HPDE6-E6E7 (cell line): ENCODE results near the gene LARGE1.
"Not testable (repeated sequence)": the region's sequence is repeated elsewhere in the genome, so short reads cannot be mapped to it uniquely, and the experiment has no call there.

Experiments
- DNase-seq: peaks from one replicate; pipeline ENCODE4 v3.0.0; 2011; ENCODE audit warnings: missing footprints; ENCODE audit errors: extremely low spot score

LARGE1 gene

GRCh38 chr22:33476716-33477115 lies 443.6 kb downstream of the LARGE1 start:
- no peak for DNase-seq

DNA sequence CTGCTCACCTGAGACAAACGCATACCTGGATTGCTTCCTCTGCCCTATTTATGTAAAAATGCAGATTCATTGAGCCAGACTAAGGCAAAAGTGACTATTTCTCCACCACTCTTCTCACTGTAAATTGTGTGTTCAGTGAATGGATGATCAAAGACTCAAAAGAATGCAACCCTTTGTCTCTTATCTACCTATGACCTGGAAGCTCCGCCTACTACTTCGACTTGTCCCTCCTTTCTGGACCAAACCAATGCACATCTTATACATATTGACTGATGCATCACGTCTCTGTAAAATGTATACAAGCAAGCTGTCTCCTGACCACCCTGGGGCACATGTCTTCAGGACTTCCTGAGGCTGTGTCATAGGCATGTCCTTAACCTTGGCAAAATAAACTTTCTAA lies 444.1 kb downstream of the LARGE1 start:
- no peak for DNase-seq

DNA sequence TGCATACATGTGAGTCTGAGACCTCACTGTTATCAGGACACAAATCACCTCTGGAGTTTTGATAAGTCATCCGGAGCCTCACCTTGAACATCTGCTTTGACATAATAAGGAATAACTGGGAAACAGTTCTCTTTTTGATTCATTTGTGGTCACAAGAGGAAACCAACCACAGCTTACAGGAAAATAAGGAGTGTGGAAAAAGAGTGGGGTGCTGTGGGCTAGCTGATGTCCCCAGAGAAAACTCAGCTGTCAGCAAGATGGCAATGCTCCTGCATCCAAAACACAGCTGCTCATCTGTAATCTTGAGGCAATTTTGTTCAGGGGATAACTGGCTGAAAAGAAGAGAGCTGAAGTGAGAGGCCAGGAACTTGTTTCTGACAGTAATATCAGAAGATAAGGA lies 445.7 kb downstream of the LARGE1 start:
- DNase-seq, result no peak

DNA sequence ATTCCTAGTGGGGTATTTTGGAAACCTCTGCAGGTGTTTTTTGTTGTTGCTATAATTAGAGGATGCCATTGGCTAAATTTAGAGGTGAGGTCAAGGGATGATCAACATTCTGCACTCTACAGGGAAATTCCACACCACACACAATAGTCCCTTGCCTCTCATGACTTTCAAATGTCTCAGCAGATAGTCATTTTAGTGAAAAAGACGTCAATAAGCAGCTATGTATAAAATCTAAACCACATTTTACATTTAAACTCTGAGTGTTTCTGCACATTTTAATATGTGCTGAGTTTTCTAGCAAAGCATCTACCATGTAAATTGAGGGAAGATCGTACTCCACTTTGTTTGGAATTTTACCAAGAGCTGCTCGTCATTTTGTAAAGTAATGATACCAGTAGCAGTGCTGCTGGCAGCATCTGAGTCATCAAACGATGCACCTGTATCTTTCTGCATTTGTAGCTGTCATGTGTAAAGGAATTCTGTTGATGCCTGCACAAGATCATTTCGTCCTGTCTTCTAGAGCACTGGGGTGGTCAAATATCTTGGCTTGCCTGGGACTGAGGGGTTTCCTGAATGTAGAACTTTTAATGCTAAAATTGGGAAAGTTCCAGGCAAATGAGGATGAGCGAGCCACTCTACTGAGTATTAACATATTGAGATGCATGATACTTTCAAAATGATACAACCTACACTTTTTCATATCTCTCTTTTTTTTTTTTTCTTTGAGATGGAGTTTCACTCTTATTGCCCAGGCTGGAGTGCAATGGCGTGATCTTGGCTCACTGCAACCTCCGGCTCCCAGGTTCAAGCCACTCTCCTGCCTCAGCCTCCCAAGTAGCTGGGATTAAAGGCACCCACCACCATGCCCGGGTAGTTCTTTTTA lies 447.6 kb downstream of the LARGE1 start:
- DNase-seq, result no peak

- DNase-seq, result no peak
Measured at GRCh38 chr22:33470456-33470855, 449.8 kb downstream of the LARGE1 start.

- no peak for DNase-seq
Measured at GRCh38 chr22:33467620-33468095, 452.6 kb downstream of the LARGE1 start.

DNA sequence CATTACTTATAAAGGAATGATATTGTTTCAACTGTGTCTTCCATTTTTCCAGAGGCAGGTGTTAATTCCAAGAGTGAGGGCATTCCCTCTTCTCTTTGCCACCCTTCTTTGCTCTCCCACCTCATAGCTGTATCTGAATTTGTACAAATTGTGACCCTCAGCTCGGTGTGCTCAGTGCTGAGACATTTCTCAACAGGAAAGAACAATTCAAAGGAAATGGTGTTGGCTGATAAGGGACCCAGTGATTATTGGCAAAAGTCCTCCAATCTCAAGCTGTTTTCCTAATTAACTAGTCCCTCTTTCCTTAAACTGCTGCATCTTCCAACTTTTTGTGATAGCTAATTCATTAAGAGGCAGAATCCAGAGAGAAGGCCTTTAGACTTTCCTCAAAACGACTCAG lies 453.2 kb downstream of the LARGE1 start:
- DNase-seq, result no peak

- no peak for DNase-seq
Measured at GRCh38 chr22:33465554-33465953, 454.7 kb downstream of the LARGE1 start.

DNA sequence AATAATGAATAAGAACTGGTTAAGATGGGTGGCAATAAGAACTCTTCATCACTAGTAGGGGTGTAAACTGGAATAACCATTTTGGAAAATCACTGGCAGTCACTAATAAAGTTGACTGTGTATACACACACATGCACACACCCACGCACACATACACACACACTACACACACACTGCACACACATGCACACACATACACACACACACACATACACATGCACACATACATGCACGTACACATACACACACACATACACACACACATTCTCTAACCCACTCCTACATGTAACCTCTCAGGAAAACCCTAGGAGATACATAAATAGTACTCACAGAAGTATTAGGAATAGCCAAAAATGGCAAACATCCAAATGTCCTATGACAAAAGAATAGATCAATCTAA lies 455.6 kb downstream of the LARGE1 start:
- DNase-seq, result no peak

DNA sequence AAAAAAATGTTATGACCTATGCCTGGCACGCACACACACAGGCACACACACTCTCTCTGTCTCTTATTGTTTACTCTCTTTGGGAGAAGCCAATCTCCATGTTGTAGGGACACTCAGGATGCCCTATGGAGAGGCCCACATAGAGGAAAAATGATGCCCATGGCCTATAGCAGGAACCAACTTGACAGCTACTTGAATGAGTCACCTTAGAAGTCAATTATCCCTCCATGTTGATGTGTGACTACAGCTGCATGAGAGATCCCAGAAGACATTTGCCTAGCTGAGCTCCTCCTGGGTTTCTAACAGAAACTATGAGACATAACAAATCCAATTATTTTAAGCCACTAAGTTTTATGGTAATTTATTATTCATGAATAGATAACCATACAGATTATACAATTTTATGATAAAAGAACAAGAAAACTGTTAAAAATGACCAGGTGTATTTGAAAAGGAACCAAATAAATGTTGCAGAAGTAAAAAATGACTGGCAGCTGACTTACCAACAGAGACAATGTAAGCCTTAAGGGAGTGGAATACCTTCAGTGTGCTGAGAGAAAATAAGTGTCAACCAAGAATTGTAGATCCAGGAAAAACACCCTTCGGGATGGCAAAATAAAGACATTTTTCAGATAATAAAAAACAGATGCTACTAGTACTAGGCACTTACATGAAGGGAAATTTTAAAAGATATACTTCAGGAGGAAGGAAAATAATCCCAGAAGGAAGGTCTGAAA lies 458.4 kb downstream of the LARGE1 start:
- DNase-seq, result no peak

- DNase-seq, result not testable (repeated sequence)
Measured at GRCh38 chr22:33461245-33461644, 459.0 kb downstream of the LARGE1 start.

DNA sequence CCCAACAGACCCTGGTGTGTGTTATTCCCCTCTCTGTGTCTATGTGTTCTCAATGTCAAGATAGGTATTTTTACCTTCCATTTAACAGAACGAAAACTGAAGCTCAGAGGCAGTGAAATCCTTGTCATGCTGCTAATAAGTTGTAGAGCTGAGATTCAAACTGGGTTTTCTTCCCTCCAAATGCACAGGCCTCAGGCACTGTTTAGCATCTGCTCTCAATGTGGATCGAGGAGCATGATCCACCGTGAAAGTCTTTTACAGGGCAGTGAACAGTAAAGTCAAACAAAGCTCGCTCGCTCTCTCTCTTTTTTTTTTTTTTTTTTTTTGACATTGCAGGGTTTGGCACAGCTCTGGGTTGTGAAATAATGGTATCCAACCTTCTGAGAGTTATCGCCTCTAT lies 461.1 kb downstream of the LARGE1 start:
- no peak for DNase-seq

- no peak for DNase-seq
Measured at GRCh38 chr22:33456511-33456910, 463.8 kb downstream of the LARGE1 start.

DNA sequence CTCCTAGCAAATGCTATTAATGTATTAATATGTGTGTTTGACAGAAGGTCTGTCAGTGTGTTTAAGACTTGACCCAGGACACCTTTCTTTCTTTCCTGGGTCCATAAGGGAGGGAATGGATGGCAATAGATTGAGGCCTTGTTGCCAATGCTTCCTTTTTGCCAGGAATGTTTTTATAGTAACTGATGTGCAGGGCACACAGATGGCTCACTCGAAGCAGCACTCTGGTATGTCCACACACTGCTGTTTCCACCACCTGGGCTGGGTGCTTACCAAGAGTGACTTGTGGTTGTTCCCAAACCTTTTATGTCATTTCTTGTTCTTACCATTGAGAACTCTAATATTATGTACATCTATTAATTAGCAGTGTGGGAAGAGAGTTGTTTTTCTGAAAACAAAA lies 465.2 kb downstream of the LARGE1 start:
- no peak for DNase-seq

DNA sequence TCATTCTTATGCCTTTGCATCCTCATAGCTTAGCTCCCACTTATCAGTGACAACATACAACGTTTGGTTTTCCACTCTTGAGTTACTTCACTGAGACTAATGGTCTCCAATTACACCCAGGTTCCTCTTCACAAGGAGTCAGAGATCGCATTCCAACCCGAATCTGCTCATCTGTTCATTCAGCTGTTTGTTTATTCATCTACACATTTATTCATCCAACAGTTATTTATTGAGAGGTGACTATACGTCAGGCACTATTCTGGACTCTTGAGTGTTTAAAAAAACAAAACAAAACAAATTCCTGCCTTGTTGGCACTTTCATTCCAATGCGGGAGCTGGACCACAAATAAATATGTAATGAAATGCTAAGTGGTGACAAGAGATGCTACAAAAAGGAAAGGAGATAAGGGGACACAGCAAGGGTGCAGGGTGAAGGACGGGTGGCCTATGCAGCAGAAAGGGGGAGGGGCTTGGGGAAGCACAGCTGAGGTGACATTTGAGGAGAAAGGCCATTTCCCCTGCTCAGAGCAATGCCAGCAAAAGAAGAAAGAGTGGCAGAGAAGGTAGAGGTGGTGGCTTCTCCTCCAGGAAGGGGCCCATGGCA lies 468.3 kb downstream of the LARGE1 start:
- no peak for DNase-seq

- DNase-seq, result no peak
Measured at GRCh38 chr22:33450756-33451155, 469.5 kb downstream of the LARGE1 start.

GRCh38 chr22:33447733-33448132 lies 472.5 kb downstream of the LARGE1 start:
- DNase-seq, result no peak

- DNase-seq, result no peak
Measured at GRCh38 chr22:33443683-33444082, 476.6 kb downstream of the LARGE1 start.

DNA sequence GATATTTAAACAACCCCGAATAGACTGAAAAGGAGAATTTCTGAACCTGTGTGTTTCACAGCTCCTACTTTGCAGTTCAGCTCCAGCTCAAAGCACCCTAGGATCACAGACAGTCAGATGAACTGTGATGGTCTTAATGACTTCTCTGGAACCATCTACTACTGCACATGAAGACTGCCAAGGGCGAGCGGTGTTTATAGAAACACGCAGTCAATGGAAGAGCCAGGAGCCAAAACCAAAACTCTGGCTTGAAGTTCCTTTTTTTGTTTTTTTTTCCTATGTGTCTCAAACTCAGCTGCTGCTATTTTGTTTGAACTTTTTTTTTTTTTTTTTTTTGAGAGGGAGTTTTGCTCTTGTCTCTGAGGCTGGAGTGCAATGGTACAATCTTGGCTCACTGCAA lies 479.5 kb downstream of the LARGE1 start:
- no peak for DNase-seq

- no peak for DNase-seq
Measured at GRCh38 chr22:33438273-33438672, 482.0 kb downstream of the LARGE1 start.

GRCh38 chr22:33431300-33431699 lies 489.0 kb downstream of the LARGE1 start:
- DNase-seq, result no peak

DNA sequence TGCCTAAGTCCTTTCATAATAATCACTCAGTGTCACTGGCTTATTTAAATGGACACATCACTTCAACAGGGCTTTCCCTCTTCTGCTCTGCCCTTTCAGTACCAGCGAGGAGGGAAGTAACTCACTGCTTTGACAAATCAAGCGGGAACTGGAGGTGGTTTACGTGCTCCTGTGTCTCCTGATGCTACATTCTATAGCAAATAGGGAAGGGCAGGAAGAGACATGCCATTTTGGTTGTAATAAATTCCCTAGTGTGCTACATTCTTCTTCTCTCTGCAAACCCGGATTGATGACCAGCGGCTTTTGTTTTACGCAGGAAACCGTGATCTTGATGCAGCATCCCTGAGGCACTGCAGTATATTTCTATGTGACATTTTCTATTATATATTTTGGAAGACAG lies 491.0 kb downstream of the LARGE1 start:
- no peak for DNase-seq

GRCh38 chr22:33427461-33427860 lies 492.8 kb downstream of the LARGE1 start:
- DNase-seq, result no peak
